ENCODE data around the gene RHBDD3.

- no peak for TF ChIP-seq CTCF (IDR thresholded peaks at IDR 0.05 in 4 of 5, conservative IDR thresholded peaks at IDR 0.05 in 1 of 5)
- TF ChIP-seq POLR2A (IDR thresholded peaks at IDR 0.05) = no peak
Measured at GRCh38 chr22:29225422-29226090, 42.2 kb downstream of the RHBDD3 start.
